Nephron progenitor cell (in vitro differentiated cells): ENCODE measurements around the gene SAMD10.
"Not testable (repeated sequence)": the region's sequence is repeated elsewhere in the genome, so short reads cannot be mapped to it uniquely, and the experiment has no call there.

ENCODE experiments used
- DNase-seq: peaks from one replicate; pipeline ENCODE4 v3.0.0; 2021
- H3K27ac Mint-ChIP-seq: 2 replicates; pipeline ENCODE4 v1.8.0; 2021; ENCODE audit warnings: mild to moderate bottlenecking, moderate library complexity, mixed read lengths
- H3K27me3 Mint-ChIP-seq: 2 replicates; pipeline ENCODE4 v1.8.0; 2021; ENCODE audit warnings: mild to moderate bottlenecking, low read depth, mixed read lengths; ENCODE audit not compliant: poor library complexity
- H3K36me3 Mint-ChIP-seq: 2 replicates; pipeline ENCODE4 v1.8.0; 2021; ENCODE audit warnings: low read depth, mixed read lengths
- H3K4me1 Mint-ChIP-seq: 2 replicates; pipeline ENCODE4 v1.8.0; 2021; ENCODE audit warnings: mixed read lengths
- H3K4me3 Mint-ChIP-seq: 2 replicates; pipeline ENCODE4 v1.8.0; 2021; ENCODE audit warnings: mild to moderate bottlenecking, moderate library complexity, mixed read lengths
- H3K9me3 Mint-ChIP-seq: 2 replicates; pipeline ENCODE4 v1.8.0; 2021; ENCODE audit warnings: mild to moderate bottlenecking, moderate library complexity, mixed read lengths
- CTCF ChIP-seq: fragments of 200-600 bp; sonication (generic); IDR thresholded peaks from 2 replicates; pipeline ENCODE4 v1.5.0; 2021; ENCODE audit warnings: antibody characterized with exemption

The SAMD10 gene

GRCh38 chr20:63974402-63975200, 4.8 kb downstream of the SAMD10 start:
- H3K36me3 Mint-ChIP-seq, result no peaks in the 10 kb centered on the region
- TF ChIP-seq CTCF, result no peak
- no peak overlapping the region for H3K27ac Mint-ChIP-seq
- peaks cover 66% of the 10 kb centered on the region for H3K27me3 Mint-ChIP-seq
- H3K4me1 Mint-ChIP-seq, result peaks cover 27% of the 10 kb centered on the region
- no peak overlapping the region for H3K4me3 Mint-ChIP-seq
- DNase-seq, result no peak
- H3K9me3 Mint-ChIP-seq, result no peaks in the 10 kb centered on the region

GRCh38 chr20:63973636-63974401, 5.6 kb downstream of the SAMD10 start:
- peaks cover 62% of the 10 kb centered on the region for H3K27me3 Mint-ChIP-seq
- peak; percentile 99 for TF ChIP-seq CTCF
- H3K27ac Mint-ChIP-seq, result no peak overlapping the region
- H3K36me3 Mint-ChIP-seq, result no peaks in the 10 kb centered on the region
- H3K9me3 Mint-ChIP-seq, result no peaks in the 10 kb centered on the region
- peak overlapping the region; percentile 72 for H3K4me3 Mint-ChIP-seq
- peak; percentile 97 for DNase-seq
- peaks cover 26% of the 10 kb centered on the region for H3K4me1 Mint-ChIP-seq

- no peak for DNase-seq
- TF ChIP-seq CTCF, result no peak
- no peak overlapping the region for H3K27ac Mint-ChIP-seq
- H3K4me3 Mint-ChIP-seq, result peak overlapping the region; percentile 72
- H3K4me1 Mint-ChIP-seq, result peaks cover 22% of the 10 kb centered on the region
- peaks cover 55% of the 10 kb centered on the region for H3K27me3 Mint-ChIP-seq
- no peaks in the 10 kb centered on the region for H3K9me3 Mint-ChIP-seq
- no peaks in the 10 kb centered on the region for H3K36me3 Mint-ChIP-seq
Observed at GRCh38 chr20:63973160-63973479, 6.3 kb downstream of the SAMD10 start.

GRCh38 chr20:63972312-63973159, 6.9 kb downstream of the SAMD10 start:
- H3K27ac Mint-ChIP-seq, result no peak overlapping the region
- H3K4me3 Mint-ChIP-seq, result peak overlapping the region; percentile 31
- no peak for TF ChIP-seq CTCF
- H3K9me3 Mint-ChIP-seq, result no peaks in the 10 kb centered on the region
- no peak for DNase-seq
- H3K36me3 Mint-ChIP-seq, result no peaks in the 10 kb centered on the region
- peaks cover 50% of the 10 kb centered on the region for H3K27me3 Mint-ChIP-seq
- H3K4me1 Mint-ChIP-seq, result peaks cover 22% of the 10 kb centered on the region

GRCh38 chr20:63971960-63972311, 7.5 kb downstream of the SAMD10 start:
- not testable (repeated sequence) for DNase-seq, H3K4me3 Mint-ChIP-seq, H3K27ac Mint-ChIP-seq, H3K9me3 Mint-ChIP-seq, H3K36me3 Mint-ChIP-seq
- Mint-ChIP-seq H3K27me3 (peaks cover 44% of the 10 kb centered on the region), H3K4me1 (peaks cover 22% of the 10 kb centered on the region)
